HuH-7.5 (cell line): Measurements from ENCODE around the gene LINC00237.

Experiments used
- DNase-seq: peaks from one replicate; pipeline ENCODE4 v3.0.0; 2011; ENCODE audit warnings: low spot score

Gene LINC00237

GRCh38 chr20:21047981-21048380 lies 58.2 kb downstream of the LINC00237 start:
- DNase-seq: no peak

- DNase-seq: no peak
Observed at GRCh38 chr20:21046413-21047070, 59.6 kb downstream of the LINC00237 start.
